GM21360 (cell line): Measurements from ENCODE around the gene GALNT1.

Experiments used
- ATAC-seq: cut with Tn5 transposase; IDR thresholded peaks from one replicate; pipeline ENCODE4 v1.9.1; 2021; ENCODE audit warnings: mild to moderate bottlenecking, moderate library complexity; ENCODE audit not compliant: unreplicated experiment

GALNT1 gene

GRCh38 chr18:35749701-35750100 lies 168.2 kb downstream of the GALNT1 start:
- ATAC-seq = no peak

GRCh38 chr18:35750929-35751328 lies 169.4 kb downstream of the GALNT1 start:
- ATAC-seq = no peak

GRCh38 chr18:35753306-35753910 lies 171.9 kb downstream of the GALNT1 start:
- ATAC-seq = no peak

GRCh38 chr18:35754464-35754863 lies 172.9 kb downstream of the GALNT1 start:
- no peak for ATAC-seq

GRCh38 chr18:35755369-35755768 lies 173.8 kb downstream of the GALNT1 start:
- ATAC-seq = no peak

- ATAC-seq = no peak
These were observed 175.1 kb downstream of the GALNT1 start for GRCh38 chr18:35756506-35757117.
